Fibroblast of skin of abdomen (primary cell): ENCODE results near the gene ARHGAP26.

Experiments used
- DNase-seq: peaks from one replicate; pipeline ENCODE4 v3.0.0-alpha.2; 2013

Gene ARHGAP26

DNA sequence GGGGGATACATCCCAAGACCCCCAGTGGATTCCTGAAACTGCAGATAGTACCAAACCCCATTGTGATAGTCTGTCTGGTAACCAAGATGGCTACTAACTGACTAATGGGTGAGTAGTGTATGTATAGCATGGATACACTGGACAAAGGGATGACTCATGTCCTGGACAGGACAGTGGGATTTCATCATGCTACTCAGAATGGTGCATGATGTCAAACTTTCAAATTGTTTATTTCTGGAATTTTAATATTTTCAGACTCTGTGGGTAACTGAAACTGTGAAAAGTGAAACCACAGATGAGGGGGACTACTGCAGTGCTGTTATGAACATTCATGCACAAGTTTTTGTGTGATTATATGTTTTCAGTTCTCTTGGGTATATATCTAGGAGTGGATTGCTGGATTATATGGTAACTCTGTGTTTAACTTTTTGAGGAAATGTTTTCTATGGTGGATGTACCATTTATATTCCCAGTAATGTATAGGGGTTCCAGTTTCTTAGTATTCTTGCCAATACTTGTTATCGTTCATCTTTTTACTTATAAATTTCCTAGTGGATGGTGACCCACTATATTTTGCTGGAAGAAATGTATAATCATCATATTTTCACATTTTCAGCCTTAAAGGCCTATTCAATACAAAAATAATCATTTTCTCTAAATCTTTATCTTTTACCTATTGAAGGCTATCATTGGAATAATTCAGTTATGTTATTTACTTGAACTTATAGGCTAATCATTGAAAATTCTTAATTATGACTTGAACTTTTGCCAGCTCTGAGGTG lies 492.4 kb downstream of the ARHGAP26 start:
- DNase-seq = peak; percentile 86

DNA sequence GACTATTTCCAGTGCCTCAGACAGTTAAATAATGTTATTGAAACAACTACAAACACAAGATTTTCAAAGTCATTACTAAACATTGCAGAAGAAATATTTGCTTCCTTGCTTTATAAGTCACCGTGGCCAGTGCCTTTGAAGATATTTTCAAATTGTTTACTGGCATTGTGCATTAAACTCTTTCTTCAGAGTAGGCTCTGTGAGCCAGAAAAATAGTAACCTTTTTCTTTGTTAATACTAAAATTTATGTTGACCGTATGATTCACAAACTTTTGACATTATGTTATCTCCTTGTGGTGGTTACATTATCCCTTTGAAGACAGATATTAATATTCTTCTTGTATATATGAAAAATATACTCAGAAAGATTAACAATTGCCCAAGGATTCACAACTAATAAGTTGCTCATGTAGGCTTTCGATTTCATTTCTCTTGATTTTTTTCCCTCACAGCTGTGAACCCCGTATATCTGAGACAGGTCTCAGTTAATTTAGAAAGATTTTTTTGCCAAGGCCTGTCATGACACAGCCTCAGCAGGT lies 493.2 kb downstream of the ARHGAP26 start:
- DNase-seq = peak; percentile 5

DNA sequence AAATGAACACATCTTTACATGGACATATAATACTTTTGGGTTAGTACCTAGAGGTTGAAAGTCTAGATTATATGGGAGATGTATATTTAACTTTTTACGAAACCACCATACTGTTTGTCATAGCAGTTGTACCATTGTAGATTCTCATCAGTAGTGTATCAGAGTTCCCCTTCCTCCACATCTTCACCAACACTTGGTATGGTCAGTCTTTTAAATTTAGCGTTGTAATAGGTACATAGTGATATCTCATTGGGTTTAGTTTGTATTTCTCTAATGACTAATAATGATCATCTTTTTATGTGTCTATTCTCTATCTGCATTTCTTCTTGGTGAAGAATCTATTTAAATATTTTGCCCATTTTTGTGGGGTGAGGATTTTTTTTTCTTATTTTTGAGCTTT lies 495.8 kb downstream of the ARHGAP26 start:
- DNase-seq = no peak

DNA sequence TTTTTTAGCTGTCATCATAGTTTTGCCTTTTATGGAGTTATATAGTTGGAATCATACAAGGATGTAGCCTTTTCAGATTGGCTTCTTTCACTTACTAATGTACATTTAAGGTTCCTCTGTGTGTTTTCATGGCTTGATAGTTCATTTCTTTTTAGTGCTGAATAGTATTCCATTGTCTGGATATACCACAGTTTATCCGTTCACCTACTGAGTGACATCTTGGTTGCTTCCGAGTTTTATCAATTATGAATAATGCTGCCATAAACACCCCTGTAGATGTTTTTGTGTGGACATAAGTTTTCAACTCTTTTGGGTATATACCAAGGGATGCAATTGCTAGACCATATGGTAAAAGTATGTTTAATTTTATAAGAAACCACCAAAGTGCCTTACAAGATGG lies 497.0 kb downstream of the ARHGAP26 start:
- DNase-seq = no peak

DNA sequence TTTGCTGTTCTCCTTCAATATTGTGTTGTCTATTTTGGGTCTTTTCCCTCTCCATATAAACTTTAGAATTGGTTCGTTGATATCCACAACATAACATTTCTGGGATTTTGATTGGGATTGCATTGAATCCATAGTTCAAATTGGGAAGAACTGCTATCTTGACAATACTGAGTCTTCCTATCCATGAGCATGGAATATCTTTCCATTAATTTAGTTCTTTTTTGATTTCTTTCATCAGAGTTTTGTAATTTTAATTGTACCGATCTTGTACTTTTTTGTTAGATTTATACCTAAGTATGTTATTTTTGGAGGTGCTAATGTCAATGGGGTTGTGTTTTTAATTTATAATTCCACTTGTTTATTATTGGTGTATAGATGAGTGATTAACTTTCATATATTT lies 498.2 kb downstream of the ARHGAP26 start:
- no peak for DNase-seq

DNA sequence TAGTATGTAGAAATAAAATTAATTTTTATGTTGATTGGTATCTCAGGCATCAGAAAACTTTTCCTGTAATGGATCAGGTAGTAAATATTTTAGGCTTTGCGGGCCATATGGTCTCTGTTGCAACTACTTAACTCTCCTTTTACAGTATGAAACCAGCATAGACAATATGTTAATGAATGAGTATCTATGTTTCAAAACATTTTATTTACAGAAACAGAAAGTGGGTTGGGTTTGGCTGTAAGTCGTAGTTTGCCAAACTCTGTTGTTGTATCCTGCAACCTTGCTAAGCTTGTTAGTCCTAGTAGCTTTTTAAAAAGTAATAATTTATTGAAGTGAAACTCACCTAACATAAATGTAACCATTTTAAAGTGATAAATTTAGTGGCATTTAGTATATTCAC lies 501.3 kb downstream of the ARHGAP26 start:
- no peak for DNase-seq

DNA sequence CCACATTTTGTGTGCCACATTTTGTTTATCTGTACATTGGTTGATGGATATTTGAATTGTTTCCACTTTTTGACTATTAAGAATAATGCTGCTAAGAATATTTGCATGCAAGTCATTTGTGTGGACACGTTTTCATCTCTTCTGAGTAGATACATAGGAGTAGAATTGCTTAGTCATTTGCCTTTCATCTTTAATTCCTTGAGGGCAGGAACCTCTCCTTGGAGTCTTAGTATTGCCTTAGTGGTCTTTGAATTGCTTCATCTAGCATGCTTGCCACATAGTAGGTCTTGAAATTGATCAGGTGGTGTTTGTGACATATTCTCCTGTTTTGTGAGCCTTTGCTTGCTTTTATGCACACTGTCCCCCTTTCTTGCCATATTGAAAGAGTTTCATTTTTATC lies 504.8 kb downstream of the ARHGAP26 start:
- no peak for DNase-seq

DNA sequence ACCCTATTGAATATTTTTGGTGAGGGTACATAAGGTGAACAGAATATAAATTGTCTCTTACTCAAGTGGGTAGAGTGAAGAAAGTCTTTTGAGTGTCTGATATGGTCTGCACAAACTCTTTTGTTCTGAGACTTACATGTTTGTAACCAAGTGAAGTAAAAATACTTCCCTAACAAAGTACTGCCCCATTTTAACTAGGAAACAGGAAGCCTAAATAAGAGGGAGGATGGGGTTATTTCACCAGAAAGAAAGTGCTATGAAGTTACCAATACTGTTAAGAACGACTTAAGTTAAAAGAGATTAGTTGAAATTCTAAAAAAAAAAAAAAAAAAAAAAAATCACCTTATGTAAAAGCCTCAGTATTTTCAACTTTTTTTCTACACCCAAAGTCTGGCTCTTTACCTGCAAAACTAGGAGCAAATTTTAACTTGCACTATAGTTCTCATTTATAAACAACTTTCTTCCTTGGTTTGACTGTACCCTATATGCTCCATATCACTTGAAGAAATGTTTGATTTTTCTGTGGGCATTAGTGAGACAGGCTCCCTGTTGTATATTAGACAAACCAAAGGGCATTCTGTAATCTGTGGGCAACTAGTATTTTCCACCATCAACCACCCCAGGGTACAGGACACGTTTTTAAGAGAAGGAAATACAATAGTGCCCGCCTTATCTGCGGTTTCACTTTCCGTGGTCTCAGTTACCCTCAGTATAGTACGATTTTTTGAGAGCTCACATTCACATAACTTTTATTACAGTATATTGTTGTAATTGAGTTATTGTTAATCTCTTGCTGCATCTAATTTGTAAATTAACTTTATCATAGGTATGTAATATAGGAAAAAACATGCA lies 505.6 kb downstream of the ARHGAP26 start:
- no peak for DNase-seq

DNA sequence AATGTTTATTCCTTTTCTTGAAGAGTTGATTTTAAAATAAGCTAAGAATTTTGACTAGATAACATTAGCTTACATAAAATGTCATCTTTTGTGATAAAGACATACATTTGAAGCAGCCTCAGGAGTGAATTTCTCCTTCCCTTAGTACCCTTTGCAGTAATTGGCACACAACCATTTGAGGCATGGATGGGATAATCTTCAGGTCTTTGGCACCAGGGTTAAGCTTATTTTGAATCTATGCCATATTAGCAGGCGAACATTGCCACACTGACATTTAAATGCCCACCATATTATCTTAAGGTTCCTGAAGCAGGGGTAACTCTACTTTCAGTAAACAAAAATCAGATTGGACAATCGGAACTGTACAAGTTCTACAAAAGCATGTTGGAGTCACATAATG lies 507.4 kb downstream of the ARHGAP26 start:
- DNase-seq = no peak
